ENCODE measurements around the gene EIPR1. TPM values are rescaled to one million over a fixed set of nuclear protein-coding genes. Genes with fewer than 3 reads are reported as not detected.
A peak's percentile ranks its signal among the peaks of the same experiment; 100 is the strongest.

The EIPR1 gene
- total RNA-seq, 1 experiment from 2014 or later: 22.8 TPM

- Mint-ChIP-seq H3K36me3 (peaks cover 17% of the 10 kb centered on the region), H3K9me3 (no peaks in the 10 kb centered on the region), H3K27me3 (ENCODE audit: low read depth) (no peaks in the 10 kb centered on the region), H3K4me1 (no peaks in the 10 kb centered on the region), H3K27ac (no peak overlapping the region), H3K4me3 (no peak overlapping the region)
- ChIA-PET CTCF (no interaction called here), POLR2A (no interaction called here)
- TF ChIP-seq ZNF423 (CRISPR knock-in tag; IDR thresholded peaks at IDR 0.05) (no peak), FOXP1 (CRISPR knock-in tag; IDR thresholded peaks at IDR 0.05; ENCODE audit: borderline replicate concordance) (no peak), E2F5 (CRISPR knock-in tag; IDR thresholded peaks at IDR 0.05) (no peak), PRDM15 (CRISPR knock-in tag; IDR thresholded peaks at IDR 0.05) (no peak), NFATC4 (CRISPR knock-in tag; IDR thresholded peaks at IDR 0.05) (no peak), GABPB1 (CRISPR knock-in tag; IDR thresholded peaks at IDR 0.05) (no peak)
- ATAC-seq: no peak
- DNase-seq (ENCODE audit: low spot score): no peak
Measured at GRCh38 chr2:3189961-3190360, 187.7 kb downstream of the EIPR1 start.

- Mint-ChIP-seq H3K27ac (0 out of 2 replicates have a peak overlapping the region, but pooled peaks have one; percentile 45), H3K4me1 (no peaks in the 10 kb centered on the region), H3K9me3 (no peaks in the 10 kb centered on the region), H3K36me3 (peaks cover 17% of the 10 kb centered on the region), H3K27me3 (ENCODE audit: low read depth) (no peaks in the 10 kb centered on the region), H3K4me3 (no peak overlapping the region)
- no peak; the same call in 1 of the 2 replicates for ATAC-seq
- TF ChIP-seq JUN (CRISPR knock-in tag; IDR thresholded peaks at IDR 0.05) (no peak), ZBTB43 (CRISPR knock-in tag; IDR thresholded peaks at IDR 0.05) (no peak), ZNF138 (CRISPR knock-in tag; conservative IDR thresholded peaks at IDR 0.05) (no peak)
- POLR2A ChIA-PET: no interaction called here
- CTCF ChIA-PET: no interaction called here
- DNase-seq (ENCODE audit: low spot score): no peak
Measured at GRCh38 chr2:3189076-3189591, 188.5 kb downstream of the EIPR1 start.

GRCh38 chr2:3188405-3188946 lies 189.1 kb downstream of the EIPR1 start:
- no peak for ATAC-seq

More at GRCh38 chr2:3188405-3188946, 189.1 kb downstream of the EIPR1 start:
- Mint-ChIP-seq H3K4me3 (no peak overlapping the region), H3K4me1 (no peaks in the 10 kb centered on the region), H3K27me3 (ENCODE audit: low read depth) (no peaks in the 10 kb centered on the region), H3K27ac (no peak overlapping the region), H3K36me3 (peaks cover 12% of the 10 kb centered on the region), H3K9me3 (no peaks in the 10 kb centered on the region)
- CTCF ChIA-PET: interaction anchor here (0.6 kb wide), 1 partner anchor 53 kb away, joined by 3 read pairs; no protein-coding TSS in a partner anchor
- no peak for TF ChIP-seq CDX4 (CRISPR knock-in tag; IDR thresholded peaks at IDR 0.05; ENCODE audit: borderline replicate concordance)
- TF ChIP-seq RORB (CRISPR knock-in tag; IDR thresholded peaks at IDR 0.05): no peak
- TF ChIP-seq IRF1 (CRISPR knock-in tag; IDR thresholded peaks at IDR 0.05): no peak
- no peak for TF ChIP-seq RELA (CRISPR knock-in tag; IDR thresholded peaks at IDR 0.05; ENCODE audit: borderline replicate concordance)
- POLR2A ChIA-PET: no interaction called here
- DNase-seq (ENCODE audit: low spot score): no peak
